BJ (cell line): Measurements from ENCODE around the gene RBM42. TPM values are rescaled to one million over a fixed set of nuclear protein-coding genes. Genes with fewer than 3 reads are reported as not detected.
A peak's percentile ranks its signal among the peaks of the same experiment; 100 is the strongest.
"Not testable (repeated sequence)": the region's sequence is repeated elsewhere in the genome, so short reads cannot be mapped to it uniquely, and the experiment has no call there.

Source experiments
- CTCF ChIA-PET: fragments of 350-600 bp; formaldehyde crosslinking; extraction: SDS; loops from one replicate; lab custom pipeline; 2021; ENCODE audit warnings: antibody characterized with exemption, inconsistent platforms; lab: Yijun Ruan, JAX
- POLR2A ChIA-PET: fragments of 300-600 bp; sonication (Branson Sonifier 250); formaldehyde crosslinking; extraction: SDS; loops from one replicate; lab custom pipeline; 2021; ENCODE audit warnings: antibody characterized with exemption; lab: Charles Lee
- DNase-seq: peaks from one replicate; pipeline ENCODE4 v3.0.0-alpha.2; 2011; ENCODE audit warnings: low read depth
- H3K27me3 ChIP-seq: 2 replicates; pipeline ENCODE4 v1.6.0; 2011; ENCODE audit warnings: low read length; ENCODE audit not compliant: control insufficient read depth, insufficient read depth
- H3K36me3 ChIP-seq: 2 replicates; pipeline ENCODE4 v1.5.1; 2011; ENCODE audit warnings: low read length; ENCODE audit not compliant: control insufficient read depth, insufficient read depth
- H3K4me3 ChIP-seq: 2 replicates; pipeline ENCODE4 v1.5.1; 2011; ENCODE audit warnings: low read depth, mild to moderate bottlenecking, control low read depth, low read length
- CTCF ChIP-seq: IDR thresholded peaks from 2 replicates; pipeline ENCODE4 v1.5.1; 2011; ENCODE audit warnings: low read depth, mild to moderate bottlenecking, control low read depth, inconsistent platforms, low read length, moderate library complexity; ENCODE audit not compliant: insufficient read depth
- polyA plus RNA-seq: library from polyadenylated mRNA; depleted of rRNA; stranded (reverse); fragments of >200 nt; gene quantifications from 2 replicates; pipeline ENCODE4 v1.2.3, GENCODE V29; 2011

The RBM42 gene
- polyA plus RNA-seq, 1 experiment, result 52.6 TPM

GRCh38 chr19:35590875-35591274 lies 38.0 kb upstream of the RBM42 start:
- TF ChIP-seq CTCF, result no peak
- no peak for DNase-seq
- POLR2A ChIA-PET, result no interaction called here
- CTCF ChIA-PET, result interaction anchor here (1.1 to 5.3 kb wide), 3 partner anchors 12 to 82 kb away, joined by 3 to 34 read pairs (median 13); no protein-coding TSS in a partner anchor
- no peaks in the 10 kb centered on the region for H3K36me3 ChIP-seq
- H3K4me3 ChIP-seq, result no peak overlapping the region
- H3K27me3 ChIP-seq, result no peaks in the 10 kb centered on the region

GRCh38 chr19:35592226-35592625 lies 36.6 kb upstream of the RBM42 start:
- CTCF ChIA-PET, result interaction anchor here (0.9 to 5.3 kb wide), 7 partner anchors 10 to 97 kb away, joined by 4 to 34 read pairs (median 6); no protein-coding TSS in a partner anchor

GRCh38 chr19:35595026-35595425 lies 33.8 kb upstream of the RBM42 start:
- not testable (repeated sequence) for H3K36me3 ChIP-seq, H3K4me3 ChIP-seq, DNase-seq, H3K27me3 ChIP-seq
- ChIA-PET POLR2A (interaction anchor here (0.7 kb wide), 1 partner anchor 401 kb away, joined by 3 read pairs; no protein-coding TSS in a partner anchor), CTCF (interaction anchor here (5.3 kb wide), 1 partner anchor 86 kb away, joined by 34 read pairs; no protein-coding TSS in a partner anchor)

More at GRCh38 chr19:35592226-35592625, 36.6 kb upstream of the RBM42 start:
- POLR2A ChIA-PET, result no interaction called here
- no peak for DNase-seq
- H3K27me3 ChIP-seq, result no peaks in the 10 kb centered on the region
- TF ChIP-seq CTCF, result peak; percentile 49
- H3K4me3 ChIP-seq, result no peak overlapping the region
- no peaks in the 10 kb centered on the region for H3K36me3 ChIP-seq

GRCh38 chr19:35595928-35596327 lies 32.9 kb upstream of the RBM42 start:
- POLR2A ChIA-PET, result no interaction called here
- no peak for DNase-seq

GRCh38 chr19:35596366-35596999 lies 32.4 kb upstream of the RBM42 start:
- Histone ChIP-seq H3K4me3 (no peak overlapping the region), H3K36me3 (no peaks in the 10 kb centered on the region), H3K27me3 (no peaks in the 10 kb centered on the region)
- CTCF ChIA-PET, result no interaction called here
- POLR2A ChIA-PET, result no interaction called here
- no peak for DNase-seq
- TF ChIP-seq CTCF, result no peak

More at GRCh38 chr19:35595928-35596327, 32.9 kb upstream of the RBM42 start:
- H3K36me3 ChIP-seq, result no peaks in the 10 kb centered on the region
- no peaks in the 10 kb centered on the region for H3K27me3 ChIP-seq
- H3K4me3 ChIP-seq, result no peak overlapping the region
- no peak for TF ChIP-seq CTCF
- CTCF ChIA-PET, result no interaction called here
